ENCODE data around the gene MLH1.

DNA sequence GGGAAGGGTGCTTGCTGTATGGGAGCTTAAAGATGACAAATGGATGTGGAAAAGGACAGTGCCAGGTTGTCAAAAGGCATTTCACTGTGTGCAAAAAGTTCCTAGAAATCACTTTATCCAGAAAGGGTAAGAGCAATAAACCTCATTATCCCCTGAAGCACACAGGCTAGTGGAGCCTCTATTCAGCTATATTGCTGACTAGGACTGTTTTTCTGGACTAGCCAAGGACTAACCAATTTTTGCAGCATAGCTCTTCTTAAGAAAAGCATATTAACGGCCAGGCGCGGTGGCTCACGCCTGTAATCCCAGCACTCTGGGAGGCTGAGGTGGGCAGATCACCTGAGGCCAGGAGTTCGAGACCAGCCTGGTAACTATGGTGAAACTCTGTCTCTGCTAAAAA, 64.8 kb downstream of the MLH1 start:
- TF ChIP-seq EZH2 (IDR thresholded peaks at IDR 0.05; ENCODE audit: insufficient read depth, poor library complexity, severe bottlenecking), result no peak
- TF ChIP-seq EZH2phosphoT487 (IDR thresholded peaks at IDR 0.05; ENCODE audit: insufficient read depth, low read depth), result no peak

Measured in GM23248 (cell line).